ENCODE measurements around the gene NFIX. TPM values are rescaled to one million over a fixed set of nuclear protein-coding genes. Genes with fewer than 3 reads are reported as not detected.
A peak's percentile ranks its signal among the peaks of the same experiment; 100 is the strongest.

The NFIX gene
- polyA plus RNA-seq, 3 donors, result 13.3 to 15.0 (median 14.2) TPM

DNA sequence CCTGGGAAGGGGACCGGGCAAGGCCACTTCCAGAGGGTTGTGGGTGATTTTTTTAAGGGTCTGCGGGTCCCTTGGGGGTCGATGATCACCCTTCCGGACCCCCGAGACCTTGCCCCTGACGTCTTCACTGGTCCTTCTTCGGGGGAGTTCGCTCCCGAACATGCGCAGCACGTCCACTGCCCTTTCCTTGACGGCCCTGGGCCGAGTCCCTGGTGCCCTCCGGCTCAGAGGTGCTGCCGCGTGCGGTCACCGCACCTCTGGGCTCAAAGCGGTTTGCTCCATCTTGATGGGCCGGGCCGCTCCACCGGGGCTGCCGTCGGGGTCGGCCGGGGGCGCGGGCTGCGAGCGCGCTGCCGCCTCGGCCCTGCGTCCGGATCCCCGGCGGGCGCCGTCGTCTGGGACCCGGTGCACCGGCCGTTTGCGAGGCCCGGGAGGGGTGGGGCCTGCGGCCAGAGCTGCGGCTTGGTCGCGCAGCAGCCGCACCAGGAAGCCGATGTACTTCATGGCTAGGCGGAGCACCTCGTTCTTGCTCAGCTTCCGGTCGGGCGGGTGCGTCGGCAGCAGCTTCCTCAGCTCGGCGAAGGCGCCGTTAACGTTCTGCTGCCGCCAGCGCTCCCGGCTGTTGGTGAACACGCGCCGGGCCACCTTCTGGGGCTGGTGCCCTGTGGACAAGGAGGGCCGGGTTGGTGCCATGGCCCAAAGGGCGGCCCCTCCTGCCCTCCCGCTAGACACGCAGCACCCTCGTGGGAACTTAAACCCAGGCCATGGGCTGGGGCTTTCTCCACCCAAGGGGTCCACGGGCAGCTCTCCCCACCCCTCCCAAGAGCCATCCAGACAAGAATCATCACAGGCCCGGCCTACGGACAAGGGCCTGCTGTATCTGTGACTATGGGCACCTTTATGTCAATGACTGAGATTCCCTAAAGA is 104.1 kb downstream of the NFIX start:
- no peak for DNase-seq (ENCODE audit: low read depth in 3 of 3, low spot score in 2 of 3)

DNA sequence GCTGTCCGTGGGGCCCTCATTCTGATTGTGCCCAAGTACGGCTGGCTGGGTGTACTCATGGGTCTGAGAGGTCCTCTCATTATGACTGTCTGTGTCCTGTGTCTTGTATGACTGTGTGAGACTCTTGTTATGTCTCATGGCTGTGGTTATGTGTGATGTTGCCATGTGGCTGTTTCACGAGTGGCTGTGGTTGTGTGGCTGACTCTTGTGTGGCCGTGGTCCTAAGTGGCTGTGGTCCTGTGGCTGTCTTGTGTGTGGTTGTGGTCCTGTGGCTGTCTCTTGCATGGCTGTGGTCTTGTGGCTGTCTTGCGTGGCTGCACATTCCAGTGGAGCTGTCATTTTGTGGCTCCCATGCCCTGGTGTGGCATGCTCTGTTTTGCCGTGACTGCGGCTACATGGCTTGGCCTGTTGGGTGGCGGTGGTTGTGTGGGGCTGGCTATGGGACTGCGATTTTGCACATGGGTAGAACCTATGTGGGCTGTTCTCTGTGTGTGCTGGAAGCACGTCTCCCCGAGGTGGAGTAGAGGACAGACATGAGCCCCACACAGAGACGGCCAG is 104.8 kb downstream of the NFIX start:
- DNase-seq (ENCODE audit: low read depth in 3 of 3, low spot score in 2 of 3), result no peak

DNA sequence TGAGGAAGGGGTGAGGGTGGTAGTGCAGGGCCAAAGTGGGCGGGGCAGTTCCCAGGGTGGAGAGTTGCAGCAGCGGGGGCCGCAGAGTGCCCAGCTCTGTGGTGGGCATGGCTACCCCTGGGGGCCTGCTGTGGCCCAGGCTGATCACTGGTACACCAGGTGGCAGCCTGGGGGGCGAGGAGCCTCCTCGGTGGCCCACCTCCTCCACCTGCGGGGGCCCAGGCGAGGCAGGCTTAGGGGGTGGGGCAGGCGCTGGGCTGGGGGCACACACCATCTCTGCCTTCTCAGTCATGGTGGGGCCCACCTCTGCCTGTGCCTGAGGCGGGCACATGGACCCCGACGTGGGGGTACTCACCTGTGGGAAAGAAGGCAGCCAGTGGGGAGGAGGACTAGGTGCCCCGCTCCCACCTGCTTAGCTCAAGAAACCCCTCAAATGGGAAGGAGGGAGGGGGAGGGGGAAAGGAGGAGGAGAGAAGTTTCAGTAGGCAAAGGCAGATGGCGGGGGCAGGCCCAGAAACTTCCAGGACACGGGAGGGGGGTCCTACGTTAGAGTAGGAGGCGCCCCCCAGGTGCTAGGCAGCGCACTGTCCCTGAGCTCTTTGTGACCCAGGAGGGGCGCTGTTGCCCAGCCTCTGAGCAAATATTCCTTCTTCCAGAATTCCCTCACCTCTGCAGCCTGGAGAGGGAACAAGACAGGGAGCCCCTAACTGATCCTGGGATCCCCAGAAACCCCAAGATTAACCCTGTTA is 105.7 kb downstream of the NFIX start:
- no peak for DNase-seq (ENCODE audit: low read depth in 3 of 3, low spot score in 2 of 3)

DNA sequence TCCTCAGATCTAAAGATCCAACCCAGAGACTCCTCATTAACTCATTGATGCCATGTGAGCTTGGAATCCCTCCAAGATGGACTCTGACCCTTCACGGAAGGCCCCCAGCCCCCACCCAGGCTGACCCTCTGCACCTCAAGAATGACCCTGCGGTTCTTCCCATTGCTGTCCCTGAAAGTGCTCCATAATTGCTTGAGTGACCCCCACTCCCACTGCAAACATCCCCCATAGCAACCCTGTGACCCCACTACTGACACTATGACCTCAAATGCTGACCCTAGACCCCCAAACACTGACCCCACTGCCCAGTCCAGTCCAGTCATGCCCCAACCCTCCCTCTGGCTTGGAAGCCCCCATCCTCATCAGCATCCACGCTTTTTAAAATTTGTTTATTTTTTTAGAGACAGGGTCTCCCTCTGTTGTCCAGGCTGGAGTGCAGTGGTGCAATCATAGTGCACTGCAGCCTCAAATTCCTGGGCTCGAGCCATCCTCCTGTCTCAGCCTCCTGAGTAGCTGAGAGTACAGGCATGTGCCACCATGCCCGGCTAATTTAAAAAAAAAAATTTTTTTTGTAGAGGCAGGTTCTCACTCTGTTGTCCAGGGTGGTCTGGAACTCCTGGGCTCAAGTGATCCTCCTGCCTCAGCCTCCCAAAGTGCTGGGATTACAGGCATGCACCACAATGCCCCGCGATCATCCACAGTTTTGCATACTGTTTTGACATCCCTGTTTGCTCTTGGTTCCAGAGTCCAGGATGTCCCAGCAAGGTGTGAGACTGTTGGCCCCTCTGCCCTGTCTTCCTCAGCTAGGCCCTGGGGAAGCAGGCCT is 106.5 kb downstream of the NFIX start:
- no peak for DNase-seq (ENCODE audit: low read depth in 3 of 3, low spot score in 2 of 3)

DNA sequence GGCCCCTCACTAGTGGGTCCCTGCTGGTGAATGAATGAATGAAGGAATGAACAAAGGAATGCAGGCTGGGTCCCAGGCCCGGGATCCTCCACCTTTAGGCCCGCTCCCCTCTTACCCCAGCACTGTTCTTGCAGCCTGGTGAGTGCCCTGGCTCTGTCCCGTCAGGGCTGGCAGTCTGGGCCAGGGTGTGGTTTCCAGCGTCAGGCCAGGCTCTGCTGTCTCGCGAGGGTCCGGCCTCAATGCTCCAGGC is 107.1 kb downstream of the NFIX start:
- DNase-seq (ENCODE audit: low read depth in 3 of 3, low spot score in 2 of 3), result no peak

DNA sequence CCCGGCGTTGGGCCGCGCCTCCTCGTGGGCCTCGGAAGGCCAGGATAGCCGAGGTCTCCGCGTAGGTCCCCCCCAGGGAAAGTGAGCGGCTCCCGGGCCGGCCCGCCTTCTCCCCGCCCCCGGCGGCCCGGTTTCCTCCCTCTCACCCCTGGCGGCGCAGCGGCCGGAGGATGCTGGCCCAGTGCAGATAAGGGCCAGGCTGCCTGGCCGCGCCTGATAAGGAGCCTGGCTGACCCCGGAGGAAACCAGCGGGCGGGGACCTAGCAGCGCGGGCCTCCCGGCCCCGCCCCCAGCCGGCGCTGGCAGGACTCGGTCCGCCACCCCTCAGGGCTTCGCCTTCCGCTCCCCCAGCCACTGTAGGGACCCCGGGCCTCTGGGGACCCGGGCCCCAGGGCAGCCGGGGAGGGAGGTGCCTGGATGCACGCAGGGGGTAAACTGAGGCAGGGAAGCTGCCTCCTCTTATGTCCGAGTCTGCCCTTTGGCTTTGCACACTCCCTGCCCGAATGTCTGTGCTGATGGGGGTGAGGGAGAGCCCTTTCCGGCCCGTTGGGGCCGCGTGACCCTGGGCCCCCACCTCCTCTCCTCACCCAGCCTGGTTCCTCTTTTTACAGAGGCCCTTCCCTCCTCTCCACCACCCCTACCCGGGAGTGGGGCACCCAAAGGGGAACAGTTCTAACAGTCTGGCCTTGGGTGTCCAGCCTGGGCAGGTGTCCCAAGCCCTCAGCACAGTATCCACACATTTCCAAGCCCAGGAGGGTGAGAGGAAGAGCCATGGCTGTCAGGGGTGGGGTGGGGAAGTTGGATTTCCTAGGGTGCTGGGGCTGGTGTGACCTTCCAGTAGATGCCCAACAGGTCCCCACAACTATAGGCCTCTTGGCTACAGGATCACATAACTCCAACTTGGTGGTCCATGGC is 107.6 kb downstream of the NFIX start, which contains the start of gene LYL1:
LYL1 (minus strand) TSS at position 193 of the 915 bp plus-strand sequence. CDS start 1,687 bp downstream, outside the sequence.
- no peak for DNase-seq (ENCODE audit: low read depth in 3 of 3, low spot score in 2 of 3)

DNA sequence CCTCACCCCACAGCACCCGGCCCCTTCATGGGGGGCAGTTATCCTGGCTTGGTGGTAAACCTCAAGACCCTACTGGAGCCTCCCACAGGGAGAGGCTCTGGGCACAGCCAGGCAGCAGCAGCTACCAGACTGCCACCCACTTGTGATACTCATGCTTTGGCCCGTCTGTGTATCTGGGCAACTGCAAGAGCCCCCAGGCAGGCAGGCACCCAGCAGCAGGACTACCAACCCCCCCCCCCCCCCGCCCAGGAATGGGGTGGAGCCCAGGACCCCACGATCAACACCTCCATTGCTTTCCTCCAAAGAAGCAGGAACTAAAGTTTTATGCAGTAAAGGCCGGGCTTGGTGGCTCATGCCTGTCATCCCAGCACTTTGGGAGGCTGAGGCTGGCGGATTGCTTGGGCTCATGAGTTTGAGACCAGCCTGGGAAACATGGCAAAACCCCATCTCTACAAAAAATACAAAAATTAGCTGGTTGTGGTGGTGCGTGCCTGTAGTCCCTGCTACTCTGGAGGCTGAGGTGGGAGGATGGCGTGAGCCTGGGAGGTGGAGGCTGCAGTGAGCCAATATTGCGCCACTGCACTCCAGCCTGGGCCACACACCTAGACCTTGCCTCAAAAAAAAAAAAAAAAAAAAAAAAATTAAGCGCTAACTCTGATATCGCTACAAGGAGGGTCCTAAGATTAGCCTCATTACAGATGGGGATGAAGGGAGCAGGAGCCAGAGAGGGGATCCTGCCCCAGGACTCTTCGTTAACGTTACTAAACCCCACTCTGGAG is 108.5 kb downstream of the NFIX start:
- no peak for DNase-seq (ENCODE audit: low read depth in 3 of 3, low spot score in 2 of 3)

DNA sequence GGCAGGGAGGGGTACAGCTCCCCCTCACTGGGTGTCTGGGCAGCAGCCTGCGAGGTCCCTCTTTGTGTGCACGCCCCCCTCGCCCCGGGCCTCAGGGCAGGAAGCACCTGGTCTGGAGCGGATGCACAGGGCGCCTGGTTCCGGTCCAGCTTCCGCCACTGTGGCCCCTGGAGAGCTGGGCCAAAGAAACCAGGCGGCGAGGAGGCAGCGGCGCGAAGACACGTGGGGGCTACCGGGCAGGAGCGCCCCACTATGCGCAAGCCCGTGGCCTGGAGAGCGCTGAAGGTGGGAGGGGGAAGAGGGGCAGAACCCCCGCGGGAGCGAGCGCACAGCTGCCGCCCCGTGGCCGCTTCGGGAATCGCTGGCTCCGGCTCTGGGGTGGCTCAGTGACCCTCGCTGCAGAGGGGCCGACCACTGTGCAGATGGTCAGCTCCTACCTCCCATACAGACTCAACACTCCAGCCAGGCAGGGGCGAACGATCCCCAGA is 109.1 kb downstream of the NFIX start:
- DNase-seq (ENCODE audit: low read depth in 3 of 3, low spot score in 2 of 3), result no peak

DNA sequence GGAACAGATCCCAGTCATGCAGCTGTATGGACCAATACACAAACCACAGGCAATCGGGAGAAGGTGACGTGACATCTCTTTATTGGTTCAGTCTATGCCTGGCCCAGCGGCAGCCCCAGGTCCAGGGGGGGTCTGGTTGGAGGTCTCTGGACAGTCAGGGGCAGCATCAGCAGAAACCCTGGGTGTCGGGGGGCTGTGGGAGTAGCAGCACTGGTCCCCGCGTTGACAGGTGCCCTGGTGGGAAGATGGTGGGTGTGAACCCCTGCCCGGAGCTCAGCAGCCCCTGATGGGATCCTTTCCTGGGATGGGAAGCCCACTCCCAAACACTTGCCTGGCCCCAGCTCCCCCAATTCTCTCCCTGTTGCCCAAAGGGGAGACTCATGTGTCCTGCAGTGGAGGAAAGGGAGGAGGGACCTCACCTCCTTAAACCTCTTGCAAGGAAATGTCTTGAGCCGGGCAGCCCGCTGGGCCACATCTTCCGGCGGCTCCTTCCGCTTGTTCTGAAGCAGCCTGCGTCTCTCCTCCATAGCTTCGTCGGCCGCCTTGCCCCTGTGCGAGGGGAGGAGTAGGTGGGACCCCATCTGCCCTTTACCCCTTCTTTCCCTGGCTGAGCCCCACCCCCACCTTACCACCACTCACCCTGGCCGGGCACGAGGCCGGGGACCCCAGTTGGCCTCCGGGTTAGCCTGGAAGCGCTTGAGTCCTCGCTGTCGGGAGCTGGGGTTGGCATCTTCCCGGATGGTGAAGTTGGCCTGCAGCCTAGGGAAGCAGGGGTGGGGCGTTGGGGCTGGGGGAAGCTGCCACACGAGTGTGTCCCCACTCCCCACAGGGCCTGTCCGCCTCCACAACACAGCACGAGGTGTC is 109.8 kb downstream of the NFIX start:
- no peak for DNase-seq (ENCODE audit: low read depth in 3 of 3, low spot score in 2 of 3)

DNA sequence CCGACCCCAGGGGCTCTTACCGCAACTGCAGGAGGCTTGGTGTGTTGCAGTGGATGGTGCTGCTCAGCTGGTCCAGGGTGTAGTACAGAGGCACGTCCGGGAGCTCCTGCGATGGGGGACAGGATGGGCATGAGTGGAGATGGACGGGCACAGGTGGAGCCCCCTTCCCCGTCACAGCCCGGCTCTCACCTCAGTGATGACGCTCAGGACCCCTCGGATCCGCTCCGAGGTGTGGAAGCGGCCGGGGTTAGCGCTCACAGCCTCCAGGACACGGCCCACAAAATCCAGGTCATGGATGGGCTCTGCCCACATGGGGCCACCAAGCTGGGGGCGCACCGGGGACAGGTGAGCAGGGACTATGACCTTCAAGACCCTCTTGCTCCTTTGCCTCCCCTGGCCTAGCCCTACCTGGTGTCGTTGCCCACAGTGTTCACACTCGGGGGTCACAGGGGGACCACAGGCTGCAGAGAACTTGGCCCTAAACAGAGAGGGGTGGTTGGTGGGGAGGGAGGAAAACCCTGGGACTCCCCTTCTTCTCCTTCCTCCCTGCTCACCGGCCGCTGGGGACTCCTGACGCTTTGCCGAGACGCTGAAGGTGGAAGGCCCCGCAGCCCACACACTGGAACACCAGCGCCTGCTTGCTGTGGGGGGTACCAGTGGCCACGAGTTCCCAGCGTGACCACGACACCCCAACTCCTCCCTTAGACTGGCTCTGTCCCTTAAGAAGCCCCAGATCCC is 114.3 kb downstream of the NFIX start:
- no peak for DNase-seq (ENCODE audit: low read depth in 3 of 3, low spot score in 2 of 3)

DNA sequence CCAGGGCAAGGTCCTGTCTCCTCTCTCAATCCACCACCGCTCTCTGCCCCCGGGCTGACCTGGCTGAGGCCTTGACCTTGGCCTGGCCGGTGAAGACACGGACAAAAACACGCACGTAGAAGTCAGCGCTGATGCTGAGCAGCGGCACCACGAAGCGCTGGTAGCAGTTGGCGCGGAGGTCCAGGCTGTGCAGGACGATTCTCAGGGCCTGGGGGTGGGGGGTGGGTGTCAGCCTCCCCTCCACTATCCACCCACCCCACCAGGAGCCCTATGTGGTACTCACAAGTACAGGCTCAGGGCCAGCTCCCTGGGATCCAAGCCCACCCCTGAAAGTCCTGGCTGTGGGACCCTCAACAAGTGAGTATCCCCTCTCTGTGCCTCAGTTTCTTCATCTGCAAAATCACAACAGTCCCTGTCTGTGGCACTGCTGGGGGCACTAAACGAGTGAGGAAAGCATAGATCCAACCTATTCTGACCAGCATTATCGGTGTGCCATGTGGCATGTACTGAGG is 114.9 kb downstream of the NFIX start:
- DNase-seq (ENCODE audit: low read depth in 3 of 3, low spot score in 2 of 3), result no peak

DNA sequence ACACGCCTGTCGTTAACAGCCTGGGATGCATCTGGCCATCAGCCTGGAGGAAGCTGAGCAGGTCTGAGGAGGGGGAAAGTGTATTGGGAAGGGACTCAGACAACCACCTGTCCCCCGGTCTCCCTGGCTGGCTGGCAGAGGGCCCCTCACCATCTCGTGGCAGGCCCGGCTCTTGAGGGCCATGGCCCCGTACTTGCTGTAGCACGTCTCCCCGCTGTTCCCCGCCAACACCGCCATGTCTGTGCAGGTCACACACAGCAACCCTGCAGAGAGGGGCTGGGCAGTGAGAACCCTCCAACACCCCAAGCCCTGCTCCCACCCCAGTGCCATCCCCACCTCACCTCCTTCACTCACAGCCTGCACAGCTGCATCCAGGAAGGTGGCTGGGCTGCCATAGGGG is 117.3 kb downstream of the NFIX start:
- DNase-seq (ENCODE audit: low read depth in 3 of 3, low spot score in 2 of 3), result no peak

DNA sequence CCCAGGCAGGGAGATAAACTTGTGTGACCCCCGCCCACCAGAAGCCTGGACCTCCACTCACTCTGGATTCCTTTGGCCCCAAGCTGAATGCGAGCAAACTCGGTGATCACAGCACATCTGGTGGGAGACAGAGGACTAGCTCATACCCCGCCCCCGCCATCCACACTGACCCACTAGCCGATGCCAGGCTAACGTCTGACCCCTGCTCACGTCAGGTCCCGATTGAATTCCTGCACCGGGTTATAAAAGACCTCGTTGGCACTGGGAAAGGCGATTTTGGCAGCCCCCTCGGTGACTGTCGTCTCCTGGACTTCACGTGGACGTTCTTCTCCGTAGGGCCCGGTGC is 120.6 kb downstream of the NFIX start:
- no peak for DNase-seq (ENCODE audit: low read depth in 3 of 3, low spot score in 2 of 3)

DNA sequence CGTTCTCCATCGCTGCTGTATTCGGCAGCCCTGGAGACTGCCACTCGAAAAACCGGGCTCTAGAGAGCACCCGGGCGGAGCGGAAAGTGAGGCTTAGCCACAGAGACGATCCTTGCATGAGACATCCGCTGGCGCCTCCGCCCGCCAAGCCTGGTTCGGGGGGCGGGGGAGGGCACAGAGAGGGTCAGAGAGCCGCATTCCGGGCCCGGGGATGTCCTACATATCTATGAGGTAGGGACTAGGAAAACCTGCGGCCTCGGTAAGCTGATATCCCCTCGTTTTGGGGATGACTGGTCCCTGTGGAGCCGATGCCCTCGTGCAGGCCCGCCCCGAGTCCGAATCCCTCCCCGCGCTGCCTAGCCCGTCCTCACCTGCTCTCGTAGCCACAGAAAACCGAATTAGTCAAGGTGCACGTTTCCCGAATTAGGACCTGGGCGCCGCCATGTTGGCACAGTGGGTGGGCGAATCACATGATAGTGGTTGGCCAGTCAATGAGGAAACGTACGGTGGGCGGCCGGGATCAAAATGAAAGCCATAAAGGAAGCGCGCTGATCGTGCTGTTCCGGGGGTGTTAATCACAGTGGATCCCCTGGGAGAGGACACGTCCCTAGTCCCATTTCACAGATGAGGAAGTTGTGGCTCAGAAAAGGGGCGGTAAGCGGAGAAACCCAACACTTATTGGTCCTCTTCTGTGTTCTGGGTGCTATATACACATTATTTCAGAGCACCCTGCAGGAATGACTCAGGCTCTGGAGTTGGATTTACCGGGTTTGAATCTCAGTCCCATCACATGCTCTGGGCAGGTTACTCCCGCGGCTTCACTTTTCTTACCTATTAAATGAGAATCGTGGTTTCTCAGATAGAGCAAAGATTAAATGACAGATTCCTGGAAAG is 121.3 kb downstream of the NFIX start, which contains the start of gene TRMT1:
TRMT1 (minus strand) TSS at position 459 of the 894 bp plus-strand sequence; CDS start at position 118, 341 bp downstream.
- peak; percentile 73 to 89 (median 80) for DNase-seq (ENCODE audit: low read depth in 3 of 3, low spot score in 2 of 3)

DNA sequence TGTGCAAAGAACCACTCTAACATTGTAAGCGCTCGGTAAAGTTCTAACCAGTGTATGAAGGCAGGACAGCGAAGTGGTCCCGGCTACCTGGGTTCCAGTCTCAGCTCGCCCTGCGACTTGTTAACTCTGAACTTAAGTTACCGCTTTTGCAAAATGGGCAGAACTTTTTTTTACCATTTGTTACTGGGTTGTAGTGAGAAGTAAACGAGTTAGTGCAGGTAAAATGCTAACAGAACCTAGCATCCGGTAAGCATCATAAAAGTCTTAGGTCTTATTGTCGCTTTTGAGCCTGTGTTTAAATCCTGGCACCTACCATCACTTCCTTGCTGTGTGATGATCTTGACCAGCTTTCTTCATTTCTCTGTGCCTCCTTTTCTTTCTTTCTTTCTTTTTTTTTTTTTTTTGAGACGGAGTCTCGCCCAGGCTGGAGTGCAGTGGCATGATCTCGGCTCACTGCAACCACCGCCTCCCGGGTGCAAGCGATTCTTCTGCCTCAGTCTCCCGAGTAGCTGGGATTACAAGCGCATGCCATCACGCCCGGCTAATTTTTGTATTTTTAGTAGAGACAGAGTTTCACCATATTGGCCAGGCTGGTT is 122.0 kb downstream of the NFIX start:
- DNase-seq (ENCODE audit: low read depth in 3 of 3, low spot score in 2 of 3), result no peak
